Measurements from ENCODE around the gene TNNT3.

DNA sequence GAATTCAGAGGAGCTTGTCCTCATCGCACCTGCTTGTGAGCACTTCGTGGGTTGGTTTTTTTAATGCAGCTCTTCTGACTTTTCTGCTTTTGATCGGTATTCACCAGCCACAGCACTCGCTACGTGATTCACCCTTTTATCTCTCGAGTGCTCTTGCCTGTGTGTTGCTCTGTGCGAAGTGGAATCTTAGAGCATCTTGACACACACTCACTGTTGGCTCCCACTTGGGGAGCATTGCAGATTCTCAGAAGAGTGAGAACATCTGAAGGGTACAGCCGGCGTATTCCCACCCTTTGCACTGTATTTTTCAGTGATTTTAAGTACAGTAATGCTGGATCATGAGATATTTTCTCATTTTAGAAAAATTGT is 10.9 kb downstream of the TNNT3 start:
- TF ChIP-seq, protein P1, sequence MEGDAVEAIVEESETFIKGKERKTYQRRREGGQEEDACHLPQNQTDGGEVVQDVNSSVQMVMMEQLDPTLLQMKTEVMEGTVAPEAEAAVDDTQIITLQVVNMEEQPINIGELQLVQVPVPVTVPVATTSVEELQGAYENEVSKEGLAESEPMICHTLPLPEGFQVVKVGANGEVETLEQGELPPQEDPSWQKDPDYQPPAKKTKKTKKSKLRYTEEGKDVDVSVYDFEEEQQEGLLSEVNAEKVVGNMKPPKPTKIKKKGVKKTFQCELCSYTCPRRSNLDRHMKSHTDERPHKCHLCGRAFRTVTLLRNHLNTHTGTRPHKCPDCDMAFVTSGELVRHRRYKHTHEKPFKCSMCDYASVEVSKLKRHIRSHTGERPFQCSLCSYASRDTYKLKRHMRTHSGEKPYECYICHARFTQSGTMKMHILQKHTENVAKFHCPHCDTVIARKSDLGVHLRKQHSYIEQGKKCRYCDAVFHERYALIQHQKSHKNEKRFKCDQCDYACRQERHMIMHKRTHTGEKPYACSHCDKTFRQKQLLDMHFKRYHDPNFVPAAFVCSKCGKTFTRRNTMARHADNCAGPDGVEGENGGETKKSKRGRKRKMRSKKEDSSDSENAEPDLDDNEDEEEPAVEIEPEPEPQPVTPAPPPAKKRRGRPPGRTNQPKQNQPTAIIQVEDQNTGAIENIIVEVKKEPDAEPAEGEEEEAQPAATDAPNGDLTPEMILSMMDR (conservative IDR thresholded peaks at IDR 0.05; ENCODE audit: low read length) = no peak
- TF ChIP-seq EZH2phosphoT487 (IDR thresholded peaks at IDR 0.05; ENCODE audit: borderline replicate concordance, low read depth, low read length) = no peak
